GM12878 (cell line): ENCODE measurements around the gene SHFL.

Source experiments
- JUND ChIP-seq: IDR thresholded peaks from 2 replicates; pipeline ENCODE4 v1.6.1; 2012; ENCODE audit warnings: low read depth, mild to moderate bottlenecking, low read length, improper control_type of control experiment, moderate library complexity
- NR2C1 ChIP-seq: fragments of 450-650 bp; IDR thresholded peaks from 2 replicates; pipeline ENCODE4 v1.6.1; 2017; ENCODE audit warnings: antibody characterized with exemption, mild to moderate bottlenecking, moderate library complexity
- SP1 ChIP-seq: IDR thresholded peaks from one replicate; pipeline ENCODE4 v1.6.1; 2011; ENCODE audit warnings: low read depth, low read length
- SPI1 ChIP-seq: IDR thresholded peaks from 2 replicates; pipeline ENCODE4 v1.6.1; 2011; ENCODE audit warnings: low read depth, mild to moderate bottlenecking, low read length, moderate library complexity, borderline replicate concordance; ENCODE audit not compliant: insufficient read depth
- YY1 ChIP-seq: IDR thresholded peaks from 2 replicates; pipeline ENCODE4 v1.6.1; 2011; ENCODE audit warnings: low read depth, mild to moderate bottlenecking, low read length
- TF ChIP-seq, protein P1 (sequence below), 3 experiments: IDR thresholded peaks in 2 of 3; conservative IDR thresholded peaks in 1 of 3; 2 replicates each; pipeline ENCODE4 v1.5.1; 2011; ENCODE audit warnings: low read depth in 3 of 3, low read length in 3 of 3, mild to moderate bottlenecking in 3 of 3, control low read depth in 2 of 3, moderate library complexity in 2 of 3, inconsistent platforms in 1 of 3, mixed read lengths in 1 of 3; ENCODE audit not compliant: control insufficient read depth in 2 of 3, insufficient read depth in 1 of 3; ENCODE audit errors: extremely low read depth in 1 of 3
- TF ChIP-seq, protein P2 (sequence below): IDR thresholded peaks from 2 replicates; pipeline ENCODE4 v1.6.1; 2011; ENCODE audit warnings: borderline replicate concordance, low read depth, mild to moderate bottlenecking, moderate library complexity, mixed read lengths, low read length; ENCODE audit not compliant: insufficient read depth; ENCODE audit errors: extremely low read length

DNA sequence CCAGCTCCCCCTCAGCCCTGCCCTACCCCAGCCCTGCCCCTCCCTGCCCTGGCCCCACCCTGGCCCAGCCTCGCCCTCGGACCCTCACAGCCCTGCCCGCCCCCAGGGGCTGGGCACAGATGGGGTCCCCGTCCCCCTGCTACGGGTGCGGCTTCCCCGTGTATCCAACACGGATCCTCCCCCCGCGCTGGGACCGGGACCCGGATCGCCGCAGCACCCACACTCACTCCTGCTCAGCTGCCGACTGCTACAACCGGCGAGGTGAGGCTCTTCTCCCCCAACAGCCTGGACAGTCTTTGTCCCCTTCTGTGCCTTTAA is 5.2 kb downstream of the SHFL start:
- no peak for TF ChIP-seq JUND
- TF ChIP-seq, protein P1, sequence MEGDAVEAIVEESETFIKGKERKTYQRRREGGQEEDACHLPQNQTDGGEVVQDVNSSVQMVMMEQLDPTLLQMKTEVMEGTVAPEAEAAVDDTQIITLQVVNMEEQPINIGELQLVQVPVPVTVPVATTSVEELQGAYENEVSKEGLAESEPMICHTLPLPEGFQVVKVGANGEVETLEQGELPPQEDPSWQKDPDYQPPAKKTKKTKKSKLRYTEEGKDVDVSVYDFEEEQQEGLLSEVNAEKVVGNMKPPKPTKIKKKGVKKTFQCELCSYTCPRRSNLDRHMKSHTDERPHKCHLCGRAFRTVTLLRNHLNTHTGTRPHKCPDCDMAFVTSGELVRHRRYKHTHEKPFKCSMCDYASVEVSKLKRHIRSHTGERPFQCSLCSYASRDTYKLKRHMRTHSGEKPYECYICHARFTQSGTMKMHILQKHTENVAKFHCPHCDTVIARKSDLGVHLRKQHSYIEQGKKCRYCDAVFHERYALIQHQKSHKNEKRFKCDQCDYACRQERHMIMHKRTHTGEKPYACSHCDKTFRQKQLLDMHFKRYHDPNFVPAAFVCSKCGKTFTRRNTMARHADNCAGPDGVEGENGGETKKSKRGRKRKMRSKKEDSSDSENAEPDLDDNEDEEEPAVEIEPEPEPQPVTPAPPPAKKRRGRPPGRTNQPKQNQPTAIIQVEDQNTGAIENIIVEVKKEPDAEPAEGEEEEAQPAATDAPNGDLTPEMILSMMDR (IDR thresholded peaks at IDR 0.05 in 2 of 3, conservative IDR thresholded peaks at IDR 0.05 in 1 of 3; ENCODE audit: control insufficient read depth in 2 of 3, extremely low read depth in 1 of 3, insufficient read depth in 1 of 3, low read depth in 3 of 3, low read length in 3 of 3), result no peak
- TF ChIP-seq NR2C1, result no peak
- TF ChIP-seq YY1, result no peak
- TF ChIP-seq, protein P2, sequence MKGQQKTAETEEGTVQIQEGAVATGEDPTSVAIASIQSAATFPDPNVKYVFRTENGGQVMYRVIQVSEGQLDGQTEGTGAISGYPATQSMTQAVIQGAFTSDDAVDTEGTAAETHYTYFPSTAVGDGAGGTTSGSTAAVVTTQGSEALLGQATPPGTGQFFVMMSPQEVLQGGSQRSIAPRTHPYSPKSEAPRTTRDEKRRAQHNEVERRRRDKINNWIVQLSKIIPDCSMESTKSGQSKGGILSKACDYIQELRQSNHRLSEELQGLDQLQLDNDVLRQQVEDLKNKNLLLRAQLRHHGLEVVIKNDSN, result no peak
- TF ChIP-seq SPI1, result no peak
- no peak for TF ChIP-seq SP1
